Colonic mucosa (tissue), 4 donors: ENCODE data around the gene ZWILCH. TPM values are rescaled to one million over a fixed set of nuclear protein-coding genes. Genes with fewer than 3 reads are reported as not detected.

Experiments
- DNase-seq: peaks from one replicate; pipeline ENCODE4 v3.0.0-alpha.2; 2020
- H3K27ac ChIP-seq: fragments of 200-600 bp; one replicate; pipeline ENCODE4 v1.8.0; 2021
- H3K27me3 ChIP-seq: fragments of 200-600 bp; one replicate; pipeline ENCODE4 v1.8.0; 2021
- H3K36me3 ChIP-seq: fragments of 200-600 bp; one replicate; pipeline ENCODE4 v1.8.0; 2021
- H3K4me1 ChIP-seq: fragments of 200-600 bp; one replicate; pipeline ENCODE4 v1.8.0; 2021; ENCODE audit warnings: mild to moderate bottlenecking
- H3K4me3 ChIP-seq: fragments of 200-600 bp; one replicate; pipeline ENCODE4 v1.8.0; 2021
- H3K9ac ChIP-seq, 2 donors: one replicate each; pipeline ENCODE4 v1.7.0; 2013; ENCODE audit warnings: control low read depth in 2 of 2, low read depth in 2 of 2, low read length in 2 of 2
- H3K9me3 ChIP-seq: fragments of 200-600 bp; one replicate; pipeline ENCODE4 v1.8.0; 2021
- intact Hi-C: fragments of 100-400 bp; cut with DNase I; formaldehyde crosslinking; loops from one replicate; pipeline ENCODE4 v1.14.1; 2022
- total RNA-seq, 2 donors: library from RNA; stranded (reverse); fragmentation: NEBNext Ultra II Directional in 1 of 2; extraction: Animal tissue kit (Norgen Biotek cat#: 25700) in 1 of 2; gene quantifications; one replicate each; pipeline ENCODE4 v1.2.1, GENCODE V29; 2021
- TF ChIP-seq, protein P1 (sequence below): fragments of 200-600 bp; IDR thresholded peaks from one replicate; pipeline ENCODE4 v1.8.0; 2022; ENCODE audit warnings: antibody characterized with exemption, mild to moderate bottlenecking
- donor health status: healthy.
- donor health status: DM: no; HTN: no; CAD: no.
- donor health status: DM: no; HTN: no; CAD: no.

Gene ZWILCH
- total RNA-seq, 2 donors from 2014 or later = 8.4 to 20.1 TPM

DNA sequence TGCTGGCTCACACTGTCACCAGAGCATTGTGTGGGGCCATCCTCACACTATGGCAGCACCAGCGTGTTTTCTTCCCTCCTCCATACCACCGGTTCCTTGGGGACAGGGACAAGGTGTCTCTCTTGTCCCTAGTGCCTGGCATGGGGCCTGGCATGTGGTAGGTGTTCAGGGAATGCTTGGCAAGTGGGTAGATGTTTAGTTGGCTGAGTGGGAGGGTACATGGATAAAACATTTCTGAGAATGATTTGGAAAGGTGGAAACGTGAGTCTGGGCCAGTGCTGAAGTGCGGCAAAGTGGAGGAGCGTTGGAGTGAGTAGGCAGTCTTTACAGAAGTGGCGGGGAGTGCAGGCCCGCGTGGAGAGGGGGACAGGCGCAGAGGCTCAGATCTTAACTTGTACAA lies 22.6 kb upstream of the ZWILCH start:
- H3K27ac ChIP-seq = no peak overlapping the region
- H3K9me3 ChIP-seq = no peaks in the 10 kb centered on the region
- H3K9ac ChIP-seq = no peak overlapping the region
- intact Hi-C loops = no loop called here
- DNase-seq = no peak
- H3K4me1 ChIP-seq = no peaks in the 10 kb centered on the region
- H3K27me3 ChIP-seq = no peaks in the 10 kb centered on the region
- no peaks in the 10 kb centered on the region for H3K36me3 ChIP-seq
- H3K4me3 ChIP-seq = no peak overlapping the region
- TF ChIP-seq, protein P1, sequence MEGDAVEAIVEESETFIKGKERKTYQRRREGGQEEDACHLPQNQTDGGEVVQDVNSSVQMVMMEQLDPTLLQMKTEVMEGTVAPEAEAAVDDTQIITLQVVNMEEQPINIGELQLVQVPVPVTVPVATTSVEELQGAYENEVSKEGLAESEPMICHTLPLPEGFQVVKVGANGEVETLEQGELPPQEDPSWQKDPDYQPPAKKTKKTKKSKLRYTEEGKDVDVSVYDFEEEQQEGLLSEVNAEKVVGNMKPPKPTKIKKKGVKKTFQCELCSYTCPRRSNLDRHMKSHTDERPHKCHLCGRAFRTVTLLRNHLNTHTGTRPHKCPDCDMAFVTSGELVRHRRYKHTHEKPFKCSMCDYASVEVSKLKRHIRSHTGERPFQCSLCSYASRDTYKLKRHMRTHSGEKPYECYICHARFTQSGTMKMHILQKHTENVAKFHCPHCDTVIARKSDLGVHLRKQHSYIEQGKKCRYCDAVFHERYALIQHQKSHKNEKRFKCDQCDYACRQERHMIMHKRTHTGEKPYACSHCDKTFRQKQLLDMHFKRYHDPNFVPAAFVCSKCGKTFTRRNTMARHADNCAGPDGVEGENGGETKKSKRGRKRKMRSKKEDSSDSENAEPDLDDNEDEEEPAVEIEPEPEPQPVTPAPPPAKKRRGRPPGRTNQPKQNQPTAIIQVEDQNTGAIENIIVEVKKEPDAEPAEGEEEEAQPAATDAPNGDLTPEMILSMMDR = no peak

DNA sequence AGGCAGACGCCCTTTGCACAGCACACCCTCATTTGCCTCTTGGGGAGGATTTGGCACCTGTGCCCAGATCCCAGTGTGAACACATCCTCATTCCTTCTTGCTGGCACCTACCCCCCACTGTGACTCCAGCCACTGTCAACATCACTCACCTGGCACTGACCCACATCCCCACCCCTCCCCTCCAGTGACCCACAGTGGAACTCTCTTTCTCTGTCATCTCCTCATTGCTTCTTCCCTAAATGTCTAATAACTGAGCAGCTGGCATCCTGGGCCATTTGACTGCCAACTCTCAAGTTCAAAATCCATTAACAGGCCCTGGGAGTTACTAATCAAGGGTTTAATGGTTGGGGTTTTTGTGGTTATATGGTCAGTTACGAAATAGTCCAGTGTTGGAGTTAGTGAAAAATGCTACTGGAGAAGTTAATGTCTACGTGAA lies 22.0 kb upstream of the ZWILCH start:
- H3K27me3 ChIP-seq = no peaks in the 10 kb centered on the region
- no peaks in the 10 kb centered on the region for H3K4me1 ChIP-seq
- no peak overlapping the region for H3K4me3 ChIP-seq
- no peaks in the 10 kb centered on the region for H3K9me3 ChIP-seq
- H3K27ac ChIP-seq = no peak overlapping the region
- H3K9ac ChIP-seq = no peak overlapping the region
- no peaks in the 10 kb centered on the region for H3K36me3 ChIP-seq
- intact Hi-C loops = no loop called here
- no peak for DNase-seq
- TF ChIP-seq, protein P1 = no peak

DNA sequence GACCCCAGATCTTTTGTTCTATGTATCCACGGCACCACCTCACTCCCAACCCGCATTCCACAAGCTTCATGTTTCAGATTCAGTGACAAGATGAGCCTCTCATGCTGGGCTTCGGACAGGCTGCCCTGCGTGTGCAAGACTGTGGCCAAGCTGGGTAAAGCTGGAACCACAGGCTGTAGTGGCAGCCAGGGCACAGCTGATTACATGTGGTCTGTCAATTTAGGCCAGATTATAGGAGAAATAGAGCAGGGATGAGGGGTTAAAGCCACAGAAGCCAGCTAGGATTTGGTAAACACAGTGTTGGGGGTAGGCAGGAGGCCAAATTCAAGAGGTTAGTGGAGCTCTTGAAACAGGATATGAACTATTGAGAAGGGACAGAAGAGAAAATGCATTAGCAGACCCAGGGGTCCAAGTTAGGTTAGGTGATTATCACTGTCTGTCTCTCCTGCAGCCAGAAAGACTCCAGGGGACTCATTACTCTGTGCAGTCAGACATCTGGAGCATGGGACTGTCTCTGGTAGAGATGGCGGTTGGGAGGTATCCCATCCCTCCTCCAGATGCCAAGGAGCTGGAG lies 20.5 kb upstream of the ZWILCH start:
- Histone ChIP-seq H3K27me3 (no peaks in the 10 kb centered on the region), H3K27ac (no peak overlapping the region), H3K4me1 (no peaks in the 10 kb centered on the region), H3K4me3 (no peak overlapping the region), H3K36me3 (no peaks in the 10 kb centered on the region), H3K9ac (no peak overlapping the region), H3K9me3 (no peaks in the 10 kb centered on the region)
- no peak for DNase-seq
- TF ChIP-seq, protein P1 = no peak
- intact Hi-C loops = no loop called here

DNA sequence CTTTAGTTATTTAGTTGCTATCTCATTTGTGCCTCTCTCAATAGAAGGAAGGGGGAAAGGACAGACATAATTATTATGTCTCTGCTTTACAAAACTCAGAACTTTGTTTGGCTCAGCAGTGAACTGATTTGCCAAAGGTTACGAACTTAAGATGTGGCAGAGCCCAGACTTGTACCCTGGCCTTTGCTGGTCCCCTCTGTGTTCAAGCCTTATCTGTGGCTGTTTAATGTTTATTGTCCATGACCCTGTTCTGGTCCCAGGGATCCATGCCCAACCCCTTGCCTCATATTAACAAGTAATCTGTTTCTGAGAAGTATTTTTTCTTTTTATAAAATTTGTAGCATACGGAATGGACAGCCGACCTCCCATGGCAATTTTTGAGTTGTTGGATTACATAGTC lies 18.2 kb upstream of the ZWILCH start:
- no peaks in the 10 kb centered on the region for H3K36me3 ChIP-seq
- intact Hi-C loops = no loop called here
- TF ChIP-seq, protein P1 = no peak

GRCh38 chr15:66488525-66488924 lies 16.6 kb upstream of the ZWILCH start:
- intact Hi-C loops = no loop called here
- Histone ChIP-seq H3K4me3 (no peak overlapping the region), H3K27ac (no peak overlapping the region), H3K36me3 (no peaks in the 10 kb centered on the region), H3K27me3 (no peaks in the 10 kb centered on the region), H3K4me1 (peaks cover 3% of the 10 kb centered on the region), H3K9me3 (no peaks in the 10 kb centered on the region), H3K9ac (no peak overlapping the region)
- no peak for DNase-seq
- TF ChIP-seq, protein P1 = no peak

More for the DNA sequence above, 18.2 kb upstream of the ZWILCH start:
- DNase-seq = no peak
- Histone ChIP-seq H3K9ac (no peak overlapping the region), H3K4me1 (peaks cover 3% of the 10 kb centered on the region), H3K4me3 (no peak overlapping the region), H3K27me3 (no peaks in the 10 kb centered on the region), H3K9me3 (no peaks in the 10 kb centered on the region), H3K27ac (no peak overlapping the region)
